Testis (tissue), 3 donors: ENCODE measurements around the gene ZNRF4. TPM values are rescaled to one million over a fixed set of nuclear protein-coding genes. Genes with fewer than 3 reads are reported as not detected.

ENCODE experiments used
- DNase-seq: peaks from one replicate; pipeline ENCODE4 v3.0.0-alpha.2; 2019
- H3K27ac ChIP-seq, 2 donors: fragments of 200-600 bp; sonication (generic); one replicate each; pipeline ENCODE4 v1.5.1; 2019
- H3K27me3 ChIP-seq: fragments of 200-600 bp; sonication (generic); one replicate; pipeline ENCODE4 v1.5.1; 2019
- H3K36me3 ChIP-seq: fragments of 200-600 bp; sonication (generic); one replicate; pipeline ENCODE4 v1.5.1; 2017; ENCODE audit warnings: low read depth; ENCODE audit errors: missing control alignments
- H3K4me1 ChIP-seq: fragments of 200-600 bp; sonication (generic); one replicate; pipeline ENCODE4 v1.5.1; 2019
- H3K4me3 ChIP-seq, 2 donors: fragments of 200-600 bp; sonication (generic); one replicate each; pipeline ENCODE4 v1.5.1; 2017 to 2019
- H3K9me3 ChIP-seq: fragments of 200-600 bp; sonication (generic); one replicate; pipeline ENCODE4 v1.5.1; 2017
- POLR2A ChIP-seq: fragments of 450-650 bp; IDR thresholded peaks from one replicate; pipeline ENCODE4 v1.6.1; 2017; ENCODE audit warnings: antibody characterized with exemption, mild to moderate bottlenecking, moderate library complexity
- WGBS, 2 donors: methylation state at CpG; one replicate each; pipeline ENCODE4 v1.1.5; 2018; 5-methylcytosine and 5-hydroxymethylcytosine counted together
- intact Hi-C: fragments of 100-400 bp; cut with DNase I; formaldehyde crosslinking; loops from one replicate; pipeline ENCODE4 v1.15.1; 2023; ENCODE audit warnings: low total_unique reads
- polyA plus RNA-seq: library from polyadenylated mRNA; stranded (reverse); fragments of 350-450 nt; fragmentation: Illumina TruSeq; extraction: RNeasy Lipid Tissue Mini Kit (QIAGEN cat#74804); gene quantifications from one replicate; pipeline ENCODE4 v1.2.3, GENCODE V29; 2014; ENCODE audit warnings: low read depth, low replicate concordance; ENCODE audit not compliant: insufficient read depth
- total RNA-seq, 2 donors: library from RNA; depleted of rRNA; stranded (reverse); fragments of >200 nt; gene quantifications; one replicate each; pipeline ENCODE4 v1.2.3, GENCODE V29; 2016
- TF ChIP-seq, protein P1 (sequence below), 3 experiments: fragments of 450-650 bp in 2 of 3; fragments of 200-600 bp in 1 of 3; sonication (generic) in 1 of 3; IDR thresholded peaks; one replicate each; pipeline ENCODE4 v1.5.1; 2016 to 2019; ENCODE audit warnings: antibody characterized with exemption in 3 of 3, mild to moderate bottlenecking in 2 of 3, moderate library complexity in 1 of 3

The ZNRF4 gene
- total and polyA plus RNA-seq, 3 donors from 2014 or later: 74.1 to 147 (median 137) TPM

GRCh38 chr19:5460748-5461147 is 5.5 kb downstream of the ZNRF4 start:
- 41 to 48% methylated on average over 3 of the region's 3 CpGs for WGBS, 2 donors
- Histone ChIP-seq H3K27me3 (no peaks in the 10 kb centered on the region), H3K27ac (no peak overlapping the region), H3K36me3 (no peaks in the 10 kb centered on the region), H3K4me3 (no peak overlapping the region), H3K9me3 (no peaks in the 10 kb centered on the region), H3K4me1 (no peaks in the 10 kb centered on the region)
- TF ChIP-seq, protein P1, sequence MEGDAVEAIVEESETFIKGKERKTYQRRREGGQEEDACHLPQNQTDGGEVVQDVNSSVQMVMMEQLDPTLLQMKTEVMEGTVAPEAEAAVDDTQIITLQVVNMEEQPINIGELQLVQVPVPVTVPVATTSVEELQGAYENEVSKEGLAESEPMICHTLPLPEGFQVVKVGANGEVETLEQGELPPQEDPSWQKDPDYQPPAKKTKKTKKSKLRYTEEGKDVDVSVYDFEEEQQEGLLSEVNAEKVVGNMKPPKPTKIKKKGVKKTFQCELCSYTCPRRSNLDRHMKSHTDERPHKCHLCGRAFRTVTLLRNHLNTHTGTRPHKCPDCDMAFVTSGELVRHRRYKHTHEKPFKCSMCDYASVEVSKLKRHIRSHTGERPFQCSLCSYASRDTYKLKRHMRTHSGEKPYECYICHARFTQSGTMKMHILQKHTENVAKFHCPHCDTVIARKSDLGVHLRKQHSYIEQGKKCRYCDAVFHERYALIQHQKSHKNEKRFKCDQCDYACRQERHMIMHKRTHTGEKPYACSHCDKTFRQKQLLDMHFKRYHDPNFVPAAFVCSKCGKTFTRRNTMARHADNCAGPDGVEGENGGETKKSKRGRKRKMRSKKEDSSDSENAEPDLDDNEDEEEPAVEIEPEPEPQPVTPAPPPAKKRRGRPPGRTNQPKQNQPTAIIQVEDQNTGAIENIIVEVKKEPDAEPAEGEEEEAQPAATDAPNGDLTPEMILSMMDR (IDR thresholded peaks at IDR 0.05): no peak
- no peak for TF ChIP-seq POLR2A
- DNase-seq: peak; percentile 60
- intact Hi-C loops: no loop called here

DNA sequence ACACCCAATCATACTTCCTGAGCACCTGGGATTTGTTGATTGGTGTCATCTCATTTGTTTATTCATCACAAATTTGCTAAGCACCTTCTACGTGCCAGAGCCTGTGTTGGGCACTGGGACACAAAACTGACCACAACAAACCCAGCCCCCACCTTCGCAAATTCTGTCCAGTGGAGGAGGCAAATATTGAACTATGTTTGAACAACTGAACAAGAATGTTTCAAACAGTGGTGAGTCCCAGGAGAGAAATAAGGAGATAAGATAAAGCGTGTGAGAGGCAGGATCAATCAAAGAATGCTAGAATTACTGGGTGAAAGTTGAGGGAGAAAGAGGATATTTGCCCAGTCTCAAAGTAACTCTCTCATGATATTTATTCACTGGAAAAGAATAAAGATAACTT is 8.7 kb downstream of the ZNRF4 start:
- H3K9me3 ChIP-seq: no peaks in the 10 kb centered on the region
- no peaks in the 10 kb centered on the region for H3K4me1 ChIP-seq
- no peak overlapping the region for H3K4me3 ChIP-seq
- H3K27ac ChIP-seq: no peak overlapping the region
- no peaks in the 10 kb centered on the region for H3K27me3 ChIP-seq
- no peak for DNase-seq
- intact Hi-C loops: no loop called here
- WGBS, 2 donors: 61 to 69% methylated on average over 3 of the region's 3 CpGs
- no peaks in the 10 kb centered on the region for H3K36me3 ChIP-seq
- TF ChIP-seq, protein P1 (IDR thresholded peaks at IDR 0.05): no peak
- TF ChIP-seq POLR2A: no peak

- Histone ChIP-seq H3K36me3 (no peaks in the 10 kb centered on the region), H3K4me1 (no peaks in the 10 kb centered on the region), H3K9me3 (no peaks in the 10 kb centered on the region), H3K4me3 (no peak overlapping the region), H3K27me3 (no peaks in the 10 kb centered on the region), H3K27ac (no peak overlapping the region)
- TF ChIP-seq POLR2A: no peak
- TF ChIP-seq, protein P1 (IDR thresholded peaks at IDR 0.05): no peak
- DNase-seq: no peak
- intact Hi-C loops: no loop called here
- whole genome bisulfite sequencing, 2 donors: 61 to 75% methylated on average over 7 of the region's 7 CpGs
These were observed 10.9 kb downstream of the ZNRF4 start for GRCh38 chr19:5466072-5466471.

- H3K36me3 ChIP-seq: no peaks in the 10 kb centered on the region
- WGBS, 2 donors: 54 to 69% methylated on average over 12 of the region's 12 CpGs
- no peaks in the 10 kb centered on the region for H3K9me3 ChIP-seq
- H3K4me3 ChIP-seq: no peak overlapping the region
- TF ChIP-seq POLR2A: no peak
- TF ChIP-seq, protein P1 (IDR thresholded peaks at IDR 0.05): no peak
- intact Hi-C loops: no loop called here
- H3K27me3 ChIP-seq: no peaks in the 10 kb centered on the region
- no peaks in the 10 kb centered on the region for H3K4me1 ChIP-seq
- H3K27ac ChIP-seq: no peak overlapping the region
- DNase-seq: no peak
These were observed 11.6 kb downstream of the ZNRF4 start for GRCh38 chr19:5466814-5467291.

DNA sequence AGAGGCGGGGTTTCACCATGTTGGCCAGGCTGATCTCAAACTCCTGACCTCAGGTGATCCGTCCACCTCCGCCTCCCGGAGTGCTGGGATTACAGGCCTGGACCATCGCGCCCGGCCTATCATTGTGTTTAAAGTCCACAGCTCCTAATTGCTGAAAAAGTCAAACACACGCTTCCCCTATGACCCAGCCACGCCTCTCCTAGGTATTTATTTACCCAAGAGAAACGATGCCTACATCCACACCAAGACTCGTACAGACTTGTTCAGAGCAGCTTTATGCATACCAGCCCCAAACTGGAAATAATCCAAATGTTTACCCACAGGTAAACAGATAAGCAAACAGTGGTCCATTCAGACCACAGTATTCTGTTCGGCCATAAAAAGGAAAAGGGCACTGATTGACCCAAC is 15.1 kb downstream of the ZNRF4 start:
- no peak overlapping the region for H3K4me3 ChIP-seq
- WGBS, 2 donors: 59 to 64% methylated on average over 12 of the region's 12 CpGs
- H3K36me3 ChIP-seq: no peaks in the 10 kb centered on the region
- H3K27ac ChIP-seq: no peak overlapping the region
- H3K27me3 ChIP-seq: no peaks in the 10 kb centered on the region
- no peaks in the 10 kb centered on the region for H3K9me3 ChIP-seq
- intact Hi-C loops: no loop called here
- TF ChIP-seq POLR2A: no peak
- TF ChIP-seq, protein P1 (IDR thresholded peaks at IDR 0.05): no peak
- DNase-seq: no peak
- no peaks in the 10 kb centered on the region for H3K4me1 ChIP-seq
